Type B pancreatic cell (in vitro differentiated cells): ENCODE results near the gene PLA2G15. TPM values are rescaled to one million over a fixed set of nuclear protein-coding genes. Genes with fewer than 3 reads are reported as not detected.

Experiments
- DNase-seq: peaks from one replicate; pipeline ENCODE4 v3.0.0; 2021; ENCODE audit warnings: mixed read lengths; ENCODE audit not compliant: unreplicated experiment; ENCODE audit errors: extremely low spot score
- H3K27ac Mint-ChIP-seq: 2 replicates; pipeline ENCODE4 v1.8.0; 2021; ENCODE audit warnings: mild to moderate bottlenecking, mixed read lengths
- H3K27me3 Mint-ChIP-seq: 2 replicates; pipeline ENCODE4 v1.8.0; 2021; ENCODE audit warnings: mixed read lengths
- H3K36me3 Mint-ChIP-seq: 2 replicates; pipeline ENCODE4 v1.8.0; 2021; ENCODE audit warnings: mixed read lengths
- H3K4me1 Mint-ChIP-seq: one replicate; pipeline ENCODE4 v1.8.0; 2021; ENCODE audit warnings: mixed read lengths; ENCODE audit not compliant: unreplicated experiment
- H3K4me3 Mint-ChIP-seq: 2 replicates; pipeline ENCODE4 v1.8.0; 2021; ENCODE audit warnings: mild to moderate bottlenecking, mixed read lengths
- H3K9me3 Mint-ChIP-seq: 2 replicates; pipeline ENCODE4 v1.8.0; 2021; ENCODE audit warnings: mixed read lengths
- CTCF ChIP-seq: fragments of 200-600 bp; sonication (generic); conservative IDR thresholded peaks from 2 replicates; pipeline ENCODE4 v1.5.0; 2021; ENCODE audit warnings: antibody characterized with exemption, mild to moderate bottlenecking
- total RNA-seq: library from RNA; stranded (reverse); gene quantifications from 2 replicates; pipeline ENCODE4 v1.2.1, GENCODE V29; 2021; ENCODE audit warnings: low replicate concordance

PLA2G15 gene
- total RNA-seq, 1 donor from 2014 or later = 20.1 TPM

DNA sequence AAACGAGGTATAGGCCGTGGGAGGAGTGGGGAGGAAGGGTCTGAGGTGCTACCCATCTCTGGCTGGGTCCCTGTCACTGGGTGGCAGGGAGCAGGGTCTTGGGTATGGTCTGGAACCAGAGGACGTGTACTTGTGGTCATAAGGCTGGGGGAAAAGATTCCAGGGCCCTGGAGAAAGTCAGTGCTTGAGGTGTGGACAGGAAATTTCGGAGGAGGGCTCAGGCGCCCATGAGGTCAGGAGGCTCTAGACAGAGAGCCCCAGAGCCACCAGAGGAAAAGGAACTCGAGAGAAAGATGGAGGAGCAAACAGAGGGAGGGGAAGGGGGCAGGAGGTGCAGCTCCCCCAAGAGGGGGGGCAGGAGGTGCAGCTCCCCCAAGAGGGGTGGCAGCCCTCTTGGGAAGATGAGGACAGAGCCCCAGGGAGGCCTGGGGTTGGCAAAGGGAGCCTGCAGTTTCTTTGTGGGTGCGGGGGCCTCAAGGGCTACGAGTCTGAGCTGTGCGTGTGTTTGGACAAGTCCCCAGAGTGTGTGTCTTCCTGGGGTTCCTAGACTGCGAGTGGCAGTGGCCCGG, 18.5 kb downstream of the PLA2G15 start:
- DNase-seq = no peak
- Mint-ChIP-seq H3K9me3 (no peaks in the 10 kb centered on the region), H3K4me3 (peak overlapping the region; percentile 94), H3K27ac (peak overlapping the region; percentile 94), H3K27me3 (no peaks in the 10 kb centered on the region), H3K4me1 (peaks cover 26% of the 10 kb centered on the region), H3K36me3 (no peaks in the 10 kb centered on the region)
- TF ChIP-seq CTCF = no peak

GRCh38 chr16:68264128-68265077, 19.2 kb downstream of the PLA2G15 start, which contains the start of gene SLC7A6:
Gene SLC7A6 (plus strand): TSS chr16:68264526. CDS start chr16:68274727, 10,201 bp downstream.
- peak; percentile 84 for TF ChIP-seq CTCF
- Mint-ChIP-seq H3K4me1 (peaks cover 31% of the 10 kb centered on the region), H3K36me3 (no peaks in the 10 kb centered on the region), H3K4me3 (peak within 1 kb of the TSS; percentile 94), H3K27ac (peak within 1 kb of the TSS; percentile 96), H3K9me3 (no peaks in the 10 kb centered on the region), H3K27me3 (no peaks in the 10 kb centered on the region)
- DNase-seq = peak; percentile 83

GRCh38 chr16:68265078-68265920, 20.1 kb downstream of the PLA2G15 start:
- Mint-ChIP-seq H3K27ac (peak overlapping the region; percentile 96), H3K9me3 (no peaks in the 10 kb centered on the region), H3K36me3 (no peaks in the 10 kb centered on the region), H3K4me3 (peak overlapping the region; percentile 92), H3K27me3 (no peaks in the 10 kb centered on the region), H3K4me1 (peaks cover 32% of the 10 kb centered on the region)
- DNase-seq = no peak
- TF ChIP-seq CTCF = no peak

GRCh38 chr16:68267612-68268405, 22.6 kb downstream of the PLA2G15 start:
- H3K4me1 Mint-ChIP-seq = peaks cover 32% of the 10 kb centered on the region

More at GRCh38 chr16:68267612-68268405, 22.6 kb downstream of the PLA2G15 start:
- DNase-seq = no peak
- peak overlapping the region; percentile 65 for H3K27ac Mint-ChIP-seq
- no peaks in the 10 kb centered on the region for H3K36me3 Mint-ChIP-seq
- no peaks in the 10 kb centered on the region for H3K27me3 Mint-ChIP-seq
- no peak for TF ChIP-seq CTCF
- H3K9me3 Mint-ChIP-seq = no peaks in the 10 kb centered on the region
- peak overlapping the region; percentile 67 for H3K4me3 Mint-ChIP-seq
